Measurements from ENCODE around the gene VEGFC. TPM values are rescaled to one million over a fixed set of nuclear protein-coding genes. Genes with fewer than 3 reads are reported as not detected.

VEGFC gene
- total RNA-seq, 1 experiment from 2014 or later, result 8.7 TPM

GRCh38 chr4:176824645-176825366, 32.1 kb upstream of the VEGFC start:
- no TSS peak for BruUV-seq (replicated peaks)
- POLR2A ChIA-PET (ENCODE audit: unreplicated experiment), result no interaction called here
- H3K36me3 ChIP-seq (ENCODE audit: low read depth), result no peaks in the 10 kb centered on the region
- DNase-seq, result no peak
- H4K20me1 ChIP-seq (ENCODE audit: insufficient read depth), result no peaks in the 10 kb centered on the region
- H3K4me3 ChIP-seq, result no peak overlapping the region
- H3K4me1 ChIP-seq (replicated peaks; ENCODE audit: insufficient read depth), result no peaks in the 10 kb centered on the region
- no peaks in the 10 kb centered on the region for H3K27me3 ChIP-seq (ENCODE audit: insufficient read depth, low read depth)
- H3K79me2 ChIP-seq (ENCODE audit: low read depth), result no peaks in the 10 kb centered on the region
- H2AFZ ChIP-seq, result no peak overlapping the region
- H3K9me2 ChIP-seq (ENCODE audit: insufficient read depth), result no peaks in the 10 kb centered on the region
- TF ChIP-seq CTCF (conservative IDR thresholded peaks at IDR 0.05) (no peak), EZH2 (IDR thresholded peaks at IDR 0.05; ENCODE audit: low read depth) (no peak)
- H3F3A ChIP-seq (ENCODE audit: insufficient read depth, low read depth), result no peaks in the 10 kb centered on the region
- no peaks in the 10 kb centered on the region for H3K9me3 ChIP-seq (ENCODE audit: insufficient read depth, low read depth)
- H3K27ac ChIP-seq, result no peak overlapping the region
- intact Hi-C loops (cut with micrococcal nuclease; ENCODE audit: unreplicated experiment), result no loop called here
- CTCF ChIA-PET, result no interaction called here
- no peak overlapping the region for H3K4me2 ChIP-seq

GRCh38 chr4:176818531-176818930, 25.8 kb upstream of the VEGFC start:
- ChIA-PET POLR2A (ENCODE audit: unreplicated experiment) (no interaction called here), CTCF (no interaction called here)
- Histone ChIP-seq H3K79me2 (ENCODE audit: low read depth) (no peaks in the 10 kb centered on the region), H3K9me3 (ENCODE audit: insufficient read depth, low read depth) (no peaks in the 10 kb centered on the region), H3K4me3 (no peak overlapping the region), H4K20me1 (ENCODE audit: insufficient read depth) (no peaks in the 10 kb centered on the region), H3K4me2 (no peak overlapping the region), H3K27ac (no peak overlapping the region), H3K9me2 (ENCODE audit: insufficient read depth) (no peaks in the 10 kb centered on the region), H2AFZ (no peak overlapping the region), H3K4me1 (replicated peaks; ENCODE audit: insufficient read depth) (no peaks in the 10 kb centered on the region; the same call in 1 of the 2 replicates), H3K27me3 (ENCODE audit: insufficient read depth, low read depth) (no peaks in the 10 kb centered on the region), H3F3A (ENCODE audit: insufficient read depth, low read depth) (no peaks in the 10 kb centered on the region), H3K36me3 (ENCODE audit: low read depth) (no peaks in the 10 kb centered on the region)
- no peak for DNase-seq
- no TSS peak for BruUV-seq (replicated peaks)
- no peak for TF ChIP-seq CTCF (conservative IDR thresholded peaks at IDR 0.05)
- intact Hi-C loops (cut with micrococcal nuclease; ENCODE audit: unreplicated experiment), result no loop called here

GRCh38 chr4:176817204-176817603, 24.5 kb upstream of the VEGFC start:
- intact Hi-C loops (cut with micrococcal nuclease; ENCODE audit: unreplicated experiment), result no loop called here
- no peaks in the 10 kb centered on the region for H3K9me2 ChIP-seq (ENCODE audit: insufficient read depth)

More at GRCh38 chr4:176817204-176817603, 24.5 kb upstream of the VEGFC start:
- Histone ChIP-seq H2AFZ (no peak overlapping the region), H3K9me3 (ENCODE audit: insufficient read depth, low read depth) (no peaks in the 10 kb centered on the region), H3K36me3 (ENCODE audit: low read depth) (no peaks in the 10 kb centered on the region), H3K79me2 (ENCODE audit: low read depth) (no peaks in the 10 kb centered on the region), H3K4me2 (no peak overlapping the region), H3F3A (ENCODE audit: insufficient read depth, low read depth) (no peaks in the 10 kb centered on the region), H4K20me1 (ENCODE audit: insufficient read depth) (no peaks in the 10 kb centered on the region), H3K27ac (no peak overlapping the region), H3K27me3 (ENCODE audit: insufficient read depth, low read depth) (no peaks in the 10 kb centered on the region), H3K4me1 (replicated peaks; ENCODE audit: insufficient read depth) (no peaks in the 10 kb centered on the region; the same call in 1 of the 2 replicates), H3K4me3 (no peak overlapping the region)
- no TSS peak for BruUV-seq (replicated peaks)
- DNase-seq, result no peak
- ChIA-PET POLR2A (ENCODE audit: unreplicated experiment) (no interaction called here), CTCF (no interaction called here)
- TF ChIP-seq CTCF (conservative IDR thresholded peaks at IDR 0.05) (no peak), EZH2 (IDR thresholded peaks at IDR 0.05; ENCODE audit: low read depth) (no peak)
